ENCODE results near the gene ZBTB16. TPM values are rescaled to one million over a fixed set of nuclear protein-coding genes. Genes with fewer than 3 reads are reported as not detected.

ZBTB16 gene
- polyA plus RNA-seq, 1 donor = 0.93 TPM

DNA sequence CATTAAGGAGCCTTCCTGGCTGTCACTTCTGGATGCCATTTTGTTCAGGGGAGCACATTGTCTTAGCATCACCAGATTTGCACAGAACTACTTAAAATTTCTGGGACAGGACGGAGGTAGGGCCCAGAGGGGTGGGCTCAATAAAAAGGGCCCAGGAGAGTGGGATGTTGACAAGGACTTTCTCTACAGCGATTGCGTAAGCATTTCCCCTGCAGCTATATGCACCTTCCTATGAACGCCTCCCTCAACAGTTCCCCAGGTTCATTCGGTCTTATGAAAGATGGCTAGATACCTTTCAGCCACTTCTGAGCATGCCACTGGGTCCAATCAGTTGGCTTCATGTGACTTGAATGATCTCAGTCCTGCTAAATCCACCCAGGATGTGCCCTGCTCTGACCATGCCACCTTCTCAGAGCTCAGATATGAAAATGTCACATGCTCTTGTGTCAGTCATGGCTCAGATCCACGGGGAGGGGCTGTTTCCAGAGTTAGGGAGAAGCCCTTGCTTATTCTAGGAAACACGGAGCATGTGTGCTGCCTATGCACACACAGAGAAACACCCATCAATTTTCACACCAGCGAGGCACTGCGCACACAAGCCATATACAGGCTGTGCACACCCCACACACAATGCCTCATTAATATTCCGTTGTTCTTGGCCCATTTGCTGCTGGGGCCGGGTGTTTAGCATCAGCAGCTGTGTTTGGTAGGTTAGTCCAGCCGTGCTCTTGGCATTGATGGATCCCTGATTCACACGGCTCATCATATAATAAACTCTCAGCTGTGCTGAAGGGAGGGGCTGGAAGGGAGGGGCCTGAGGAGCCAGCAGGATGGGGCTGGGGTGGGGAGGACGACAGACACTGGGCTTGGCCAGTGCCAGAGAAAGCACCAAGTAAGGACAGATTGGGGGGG lies 184.2 kb downstream of the ZBTB16 start:
- DNase-seq = no peak

DNA sequence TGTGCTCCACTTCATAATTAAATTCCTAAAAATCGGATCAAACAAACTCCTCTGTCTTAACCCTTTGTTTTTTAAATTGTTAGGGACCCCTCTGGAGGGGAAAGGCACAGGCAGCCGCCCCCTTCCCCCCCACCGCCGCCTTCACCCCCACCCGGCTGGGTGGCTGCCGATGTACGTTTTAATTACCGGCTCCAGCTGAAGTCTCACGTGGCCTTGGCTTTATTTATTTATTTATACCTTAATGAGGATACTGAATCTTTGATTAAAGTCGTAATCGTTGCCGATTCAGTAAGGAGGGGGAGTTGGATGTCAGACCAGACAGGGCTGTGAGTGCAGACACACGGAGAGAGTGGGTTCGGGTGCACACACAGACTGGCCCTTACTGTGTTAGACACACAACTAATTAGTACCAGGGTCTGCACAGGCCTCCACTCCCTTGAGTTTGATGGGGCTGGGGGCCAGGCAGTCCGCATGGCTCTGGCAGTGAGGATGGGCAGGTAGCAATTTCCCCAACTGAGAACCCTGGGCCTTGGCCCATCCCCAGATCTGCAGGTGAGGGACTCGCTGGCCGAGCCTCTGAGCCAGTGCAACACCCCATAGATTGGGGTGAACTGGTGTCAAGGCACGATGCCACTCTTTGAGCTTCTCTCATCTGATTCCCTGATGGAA lies 185.3 kb downstream of the ZBTB16 start:
- DNase-seq = no peak

DNA sequence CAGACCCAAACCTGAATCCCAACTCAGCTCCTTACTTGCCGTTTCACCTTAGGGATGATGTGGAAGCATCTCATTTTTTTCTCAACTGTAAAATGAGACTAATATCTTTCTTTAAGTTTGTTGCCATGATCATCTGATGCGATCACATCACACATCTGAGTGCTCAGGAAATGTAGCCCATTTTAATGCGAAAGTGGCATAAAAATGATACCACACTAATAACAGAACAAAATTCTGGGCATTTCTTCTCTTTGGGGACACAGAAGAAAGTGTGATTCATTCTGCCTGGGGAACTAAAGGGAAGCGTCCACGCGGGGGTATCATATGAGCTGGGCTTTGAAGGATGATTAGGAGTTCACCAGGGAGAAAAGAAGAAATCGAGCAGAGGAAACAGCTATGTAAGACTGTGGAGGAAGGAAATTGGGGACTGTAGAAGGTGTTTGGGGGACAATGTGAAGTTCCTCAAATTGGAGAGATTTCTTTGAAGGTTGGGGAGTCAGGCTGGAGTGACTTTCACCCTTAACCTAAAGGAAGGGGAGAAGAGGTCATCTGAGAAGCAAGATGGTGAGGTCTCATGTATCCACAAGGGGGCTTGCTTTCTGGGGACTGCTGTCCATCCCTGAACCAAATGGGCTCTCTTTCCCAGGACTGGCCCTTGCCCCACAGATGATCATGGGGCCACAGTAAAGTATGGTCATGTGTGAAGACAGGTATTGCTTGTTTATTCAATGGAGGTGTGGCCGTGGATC lies 187.0 kb downstream of the ZBTB16 start:
- DNase-seq = no peak

DNA sequence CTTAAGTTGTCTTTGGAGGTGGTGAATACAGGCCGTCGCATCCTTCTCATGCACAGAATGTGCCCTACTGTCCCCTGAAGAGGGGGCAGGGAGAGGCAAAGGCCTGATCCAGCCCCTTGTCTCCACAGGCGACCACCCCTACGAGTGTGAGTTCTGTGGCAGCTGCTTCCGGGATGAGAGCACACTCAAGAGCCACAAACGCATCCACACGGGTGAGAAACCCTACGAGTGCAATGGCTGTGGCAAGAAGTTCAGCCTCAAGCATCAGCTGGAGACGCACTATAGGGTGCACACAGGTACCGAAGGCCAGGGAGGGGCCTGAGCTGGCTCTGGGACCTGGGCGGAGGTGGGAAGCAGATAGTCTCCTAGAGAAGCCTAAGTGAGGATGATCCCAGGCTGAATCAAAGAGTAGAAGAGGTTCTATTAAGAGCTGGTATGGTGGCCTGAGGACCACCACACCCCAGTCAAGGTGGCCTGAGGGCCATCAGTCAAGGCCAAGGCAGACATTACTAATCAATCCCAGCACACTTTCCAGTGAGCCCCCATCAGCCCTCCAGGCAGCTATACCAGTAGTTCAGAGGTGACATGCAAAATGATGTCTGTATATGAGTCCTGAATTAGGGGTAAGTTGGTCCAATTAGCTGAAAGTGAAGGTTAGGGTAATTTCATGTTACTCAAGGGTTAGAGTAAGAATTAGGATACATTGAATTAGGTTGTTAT lies 187.7 kb downstream of the ZBTB16 start:
- no peak for DNase-seq

DNA sequence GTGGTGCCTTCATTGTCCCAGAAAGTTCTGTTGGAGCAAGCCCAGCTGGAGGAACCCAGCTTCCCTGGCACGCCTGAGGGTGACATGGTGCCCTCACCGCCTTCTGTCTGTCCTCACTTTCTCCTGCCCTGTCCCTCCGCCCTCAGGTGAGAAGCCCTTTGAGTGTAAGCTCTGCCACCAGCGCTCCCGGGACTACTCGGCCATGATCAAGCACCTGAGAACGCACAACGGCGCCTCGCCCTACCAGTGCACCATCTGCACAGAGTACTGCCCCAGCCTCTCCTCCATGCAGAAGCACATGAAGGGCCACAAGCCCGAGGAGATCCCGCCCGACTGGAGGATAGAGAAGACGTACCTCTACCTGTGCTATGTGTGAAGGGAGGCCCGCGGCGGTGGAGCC lies 190.7 kb downstream of the ZBTB16 start:
- no peak for DNase-seq

DNA sequence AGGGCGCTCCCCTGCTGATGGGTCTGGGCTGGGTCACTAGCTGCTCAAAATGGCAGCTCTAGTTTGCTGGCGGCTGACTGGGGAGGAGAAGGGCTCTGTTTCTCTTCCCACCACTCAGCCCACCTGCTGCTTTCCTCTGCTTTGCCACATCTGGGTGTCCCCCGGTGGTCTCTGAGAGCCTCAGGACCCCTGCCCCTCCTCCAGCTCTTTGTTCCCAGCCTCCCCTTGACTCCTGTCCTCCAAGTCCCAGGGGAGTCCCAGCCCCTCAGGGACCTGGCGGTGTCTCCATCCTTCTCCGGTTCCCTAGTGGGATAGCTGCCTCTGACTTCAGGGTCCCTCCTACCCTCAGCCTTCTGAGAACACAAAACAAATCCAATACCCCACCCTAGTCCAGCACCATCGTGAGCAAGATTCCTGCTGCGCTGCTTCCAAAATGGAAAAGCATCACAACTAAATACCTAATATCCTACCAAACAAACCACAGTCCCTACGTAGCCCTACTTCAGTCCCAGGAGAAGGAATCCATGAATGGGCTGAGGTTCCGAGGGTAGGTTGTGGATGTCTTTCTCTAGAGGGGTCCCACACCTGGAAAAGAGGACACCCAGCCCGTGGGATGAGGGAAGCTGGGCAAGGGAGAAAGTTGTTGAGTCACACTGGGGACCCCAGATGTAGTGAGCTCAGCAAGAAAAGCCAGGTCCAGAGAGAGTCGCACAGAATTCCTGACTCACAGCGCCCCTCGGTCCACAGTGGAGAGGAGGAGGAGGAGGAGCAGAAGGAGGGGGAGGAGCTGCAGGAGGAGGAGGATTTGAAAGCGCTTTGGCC lies 191.7 kb downstream of the ZBTB16 start:
- no peak for DNase-seq

DNA sequence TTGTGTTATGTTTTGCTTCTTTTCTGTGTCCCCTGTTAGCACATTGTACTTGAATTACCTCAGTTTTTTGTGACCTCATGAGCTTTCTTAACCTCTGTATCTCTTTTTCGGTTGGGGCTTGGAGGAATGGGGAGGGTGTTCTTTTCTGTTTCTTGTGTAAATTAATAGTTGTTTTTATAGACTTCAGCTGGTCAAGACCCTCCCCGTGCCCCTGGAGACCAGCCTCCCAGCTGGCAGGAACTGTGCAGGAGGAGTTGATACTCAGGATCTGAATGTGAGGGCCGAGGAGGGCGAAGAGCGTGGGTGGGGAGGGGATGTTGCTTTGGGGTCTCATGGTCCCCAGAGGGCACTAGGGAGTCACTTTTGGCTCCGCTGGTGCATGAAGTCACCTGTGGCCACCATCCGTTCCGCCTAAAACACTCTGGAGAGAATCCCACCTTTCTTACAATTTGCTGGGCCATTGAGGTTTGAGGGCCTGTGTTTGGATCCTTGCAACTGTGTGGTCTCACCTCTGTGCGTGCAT lies 192.4 kb downstream of the ZBTB16 start:
- peak; percentile 65 for DNase-seq

DNA sequence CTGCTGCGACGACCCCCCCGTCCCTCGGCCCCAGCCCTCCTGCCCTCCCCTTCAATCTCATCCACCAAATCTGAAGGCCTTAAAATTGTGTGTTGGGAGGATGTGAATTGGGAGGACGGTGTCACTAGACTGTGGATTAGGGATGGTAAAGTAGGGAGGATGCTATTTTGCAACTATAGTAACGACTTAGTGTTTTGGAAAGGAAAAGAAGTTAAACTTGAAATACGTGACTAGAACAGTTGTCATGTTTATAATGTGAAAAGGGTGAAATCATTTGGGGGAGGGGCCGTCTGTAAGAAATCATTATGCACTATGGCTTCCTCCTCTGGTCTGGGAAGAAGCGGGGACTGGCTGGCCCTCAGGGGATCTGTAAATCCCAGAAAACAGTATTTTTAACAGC lies 193.3 kb downstream of the ZBTB16 start:
- DNase-seq = no peak

DNA sequence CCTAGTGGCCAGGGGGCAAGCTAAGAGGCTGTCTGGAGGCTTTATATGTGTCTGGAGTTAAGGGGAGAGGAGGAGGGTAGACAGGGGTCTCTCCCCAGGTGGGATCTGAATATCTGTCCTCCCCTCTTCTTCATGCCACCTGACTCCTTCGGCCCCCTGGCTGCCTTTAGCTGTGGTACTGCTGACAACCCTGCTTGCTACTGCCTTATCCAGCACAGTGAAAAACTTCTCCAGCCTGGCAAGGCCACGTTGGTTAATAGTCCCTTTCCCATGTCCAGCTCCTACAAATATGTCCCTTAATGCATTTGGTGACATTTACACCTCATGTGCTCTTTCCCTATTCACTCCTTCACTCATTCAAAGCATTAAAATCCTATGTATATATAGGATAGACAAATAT lies 194.3 kb downstream of the ZBTB16 start:
- DNase-seq = no peak

DNA sequence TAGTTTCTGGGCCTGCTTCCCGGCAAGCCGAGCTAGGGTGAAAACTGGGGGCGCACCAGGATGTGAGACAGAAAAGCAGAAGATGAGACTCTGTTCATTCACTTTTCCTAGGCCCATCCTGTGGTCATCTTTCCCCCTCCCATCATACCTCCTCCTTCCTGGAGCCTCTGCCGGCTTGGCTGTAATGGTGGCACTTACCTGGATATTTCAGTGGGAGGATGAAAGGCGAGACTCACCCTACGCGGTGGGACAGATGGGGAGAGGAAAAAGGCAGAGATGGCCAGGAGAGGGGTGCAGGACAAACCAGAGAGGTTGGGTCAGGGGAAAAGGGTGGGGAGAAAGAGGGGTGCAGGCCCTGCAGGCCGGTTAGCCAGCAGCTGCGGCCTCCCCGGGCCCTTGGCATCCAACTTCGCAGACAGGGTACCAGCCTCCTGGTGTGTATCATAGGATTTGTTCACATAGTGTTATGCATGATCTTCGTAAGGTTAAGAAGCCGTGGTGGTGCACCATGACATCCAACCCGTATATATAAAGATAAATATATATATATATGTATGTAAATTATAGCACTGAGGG lies 195.1 kb downstream of the ZBTB16 start:
- no peak for DNase-seq

DNA sequence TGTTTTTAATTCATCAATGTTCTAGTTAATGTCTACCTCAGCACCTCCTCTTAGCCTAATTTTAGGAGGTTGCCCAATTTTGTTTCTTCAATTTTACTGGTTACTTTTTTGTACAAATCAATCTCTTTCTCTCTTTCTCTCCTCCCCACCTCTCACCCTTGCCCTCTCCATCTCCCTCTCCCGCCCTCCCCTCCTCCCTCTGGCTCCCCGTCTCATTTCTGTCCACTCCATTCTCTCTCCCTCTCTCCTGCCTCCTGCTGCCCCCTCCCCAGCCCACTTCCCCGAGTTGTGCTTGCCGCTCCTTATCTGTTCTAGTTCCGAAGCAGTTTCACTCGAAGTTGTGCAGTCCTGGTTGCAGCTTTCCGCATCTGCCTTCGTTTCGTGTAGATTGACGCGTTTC lies 195.8 kb downstream of the ZBTB16 start:
- no peak for DNase-seq

DNA sequence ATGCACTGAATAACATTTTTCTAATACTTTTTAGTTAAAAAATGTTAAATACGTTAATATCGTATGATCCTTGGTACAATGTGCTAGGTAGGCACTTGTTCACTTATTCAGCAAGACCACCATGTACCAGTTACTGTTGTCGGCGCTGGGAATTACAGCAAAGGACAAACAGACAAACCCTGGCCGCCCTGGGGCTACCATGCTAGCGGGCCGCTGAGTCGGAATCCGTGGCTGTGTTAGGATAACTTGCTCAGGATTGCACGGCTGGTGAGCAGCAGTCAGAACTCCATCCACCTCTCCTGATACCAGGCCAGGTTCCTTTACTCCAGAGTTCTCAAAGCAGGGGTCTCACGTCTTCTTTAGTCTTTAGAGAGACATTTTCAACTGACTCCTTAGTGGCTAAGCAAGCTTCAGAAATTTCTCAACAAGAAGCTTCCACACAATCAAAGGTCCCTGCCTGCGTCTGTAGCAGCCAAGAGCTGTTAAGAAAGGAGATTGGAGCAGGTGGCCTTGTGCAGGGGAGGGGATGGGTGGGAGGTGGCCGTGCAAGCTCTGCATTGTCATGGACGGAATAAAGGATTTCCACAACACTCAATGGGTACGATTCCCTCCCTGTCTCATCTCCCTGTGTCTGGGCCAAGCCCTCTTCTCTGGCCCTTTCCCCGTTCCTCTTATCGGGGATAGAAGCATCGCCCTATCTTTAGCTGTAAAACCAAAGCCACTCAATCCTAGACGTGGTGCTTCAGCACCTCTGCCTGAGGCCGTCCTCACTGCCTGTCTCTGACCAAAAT lies 196.9 kb downstream of the ZBTB16 start:
- no peak for DNase-seq

DNA sequence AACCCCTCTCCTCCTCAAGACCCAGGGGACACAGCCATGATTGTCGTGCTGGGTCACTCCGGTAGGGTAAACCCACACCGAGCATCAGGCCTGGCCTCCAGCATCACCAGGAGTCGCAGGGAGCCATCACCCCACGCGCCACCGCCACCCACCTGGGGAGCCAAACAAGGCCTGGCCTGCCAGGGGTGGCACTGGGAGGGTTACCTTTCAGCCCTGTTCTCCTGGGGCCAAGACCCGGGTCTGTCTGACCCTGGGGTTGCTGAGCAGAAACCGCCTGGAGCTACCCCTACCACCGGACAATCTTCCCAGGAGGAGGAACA lies 197.4 kb downstream of the ZBTB16 start:
- no peak for DNase-seq

DNA sequence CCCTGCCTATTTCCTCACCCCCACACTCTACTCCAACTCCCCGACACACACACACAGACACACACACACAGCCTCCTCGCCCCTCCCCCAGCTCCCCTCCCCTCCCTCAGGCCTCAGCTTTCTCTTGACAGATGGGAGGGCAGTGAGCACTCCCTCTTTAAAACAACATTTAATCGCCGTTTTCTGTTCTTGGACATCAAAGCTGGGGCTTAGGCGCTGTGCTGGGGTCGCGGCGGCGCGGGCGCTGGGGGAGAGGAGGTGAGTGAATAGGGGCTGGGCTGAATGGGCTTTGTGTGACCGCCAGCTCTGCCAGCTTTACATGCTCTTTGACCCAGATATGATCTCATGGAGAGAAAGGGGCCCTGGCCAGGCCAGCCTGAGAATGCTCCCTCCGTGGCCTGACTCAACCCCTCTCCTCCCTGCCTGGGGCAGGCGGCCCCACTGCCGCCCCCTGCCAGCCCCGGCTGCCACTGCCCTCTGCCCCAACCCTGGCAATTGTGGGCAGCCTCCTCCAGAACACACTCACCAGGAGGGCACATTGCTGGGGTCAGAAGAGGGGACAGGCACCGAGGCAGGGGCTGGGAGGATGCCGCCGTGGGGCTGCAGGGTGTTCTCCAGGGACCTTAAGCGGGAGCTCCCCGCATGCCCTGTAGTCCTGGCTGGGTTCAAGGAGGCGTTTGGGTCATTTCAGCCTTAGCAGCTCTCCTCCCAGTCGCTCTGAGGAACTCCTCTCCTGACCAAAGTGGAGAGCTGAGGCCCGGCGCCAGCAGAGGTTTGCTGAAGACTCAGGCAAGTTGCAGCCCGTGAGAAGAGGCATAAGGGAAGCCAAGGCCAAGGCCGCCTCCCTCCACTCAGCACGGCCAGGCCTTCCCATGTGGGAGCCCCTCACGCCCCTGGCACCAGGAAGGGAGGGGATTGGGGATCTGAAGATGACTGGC lies 198.4 kb downstream of the ZBTB16 start:
- DNase-seq = peak; percentile 50

DNA sequence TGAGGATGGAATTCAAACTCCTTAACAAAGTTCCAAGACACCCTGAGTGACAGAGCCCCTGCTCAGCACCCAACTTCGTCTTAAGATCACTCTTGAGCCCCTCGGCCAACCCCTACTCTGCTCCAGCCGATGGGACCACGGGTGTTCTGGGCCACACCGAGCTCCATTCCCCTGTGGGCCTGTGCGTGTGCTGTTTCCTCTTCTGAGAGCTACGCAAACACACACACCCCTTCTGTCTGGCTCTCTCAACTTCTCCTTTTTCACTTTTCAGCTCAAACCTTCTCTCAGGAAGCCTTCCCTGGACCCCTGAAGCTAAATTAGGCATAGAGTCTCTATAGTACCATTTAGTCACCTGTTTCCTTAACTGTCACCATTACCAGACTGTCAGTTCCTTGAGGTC lies 199.2 kb downstream of the ZBTB16 start:
- no peak for DNase-seq

DNA sequence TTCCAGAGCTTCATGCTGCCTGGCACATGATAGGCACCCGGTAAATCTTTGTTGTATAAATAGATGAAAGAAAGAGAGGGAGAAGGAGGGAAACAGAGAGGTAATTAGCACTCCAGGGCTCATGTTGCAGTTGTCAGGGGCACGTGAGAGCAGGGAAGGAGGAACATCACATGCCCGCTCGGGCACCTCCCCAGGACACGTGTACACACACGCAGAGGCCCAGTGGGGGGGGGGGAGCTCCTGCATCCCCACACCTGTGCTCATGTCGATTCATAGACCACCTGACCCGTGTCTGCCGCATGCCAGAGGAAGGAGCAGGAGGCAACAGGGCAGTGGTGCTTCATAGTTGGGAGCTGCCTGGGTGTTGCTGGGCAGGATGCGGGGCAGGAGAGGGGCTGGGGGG lies 199.6 kb downstream of the ZBTB16 start:
- no peak for DNase-seq

DNA sequence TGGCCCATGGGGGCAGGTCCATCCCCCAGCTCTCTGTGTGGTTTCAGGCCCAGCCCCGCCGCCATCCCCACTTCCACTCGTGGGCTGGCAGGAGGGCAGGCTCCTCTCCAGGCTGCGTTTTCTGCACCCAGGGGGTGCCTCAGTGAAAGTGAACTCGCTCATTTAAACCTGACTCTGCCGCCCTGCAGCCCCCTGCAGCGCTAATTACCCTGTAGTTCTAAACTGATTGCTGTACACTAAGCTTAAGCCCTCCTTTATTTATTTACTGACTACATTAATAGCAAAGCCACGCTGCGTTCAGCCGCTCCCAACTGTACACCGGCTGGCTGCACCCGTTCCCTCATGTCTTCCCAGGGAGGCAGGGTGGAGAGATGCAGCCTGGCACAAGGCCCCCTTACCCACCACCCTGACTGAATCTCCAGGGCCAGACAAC lies 200.1 kb downstream of the ZBTB16 start:
- DNase-seq = no peak

DNA sequence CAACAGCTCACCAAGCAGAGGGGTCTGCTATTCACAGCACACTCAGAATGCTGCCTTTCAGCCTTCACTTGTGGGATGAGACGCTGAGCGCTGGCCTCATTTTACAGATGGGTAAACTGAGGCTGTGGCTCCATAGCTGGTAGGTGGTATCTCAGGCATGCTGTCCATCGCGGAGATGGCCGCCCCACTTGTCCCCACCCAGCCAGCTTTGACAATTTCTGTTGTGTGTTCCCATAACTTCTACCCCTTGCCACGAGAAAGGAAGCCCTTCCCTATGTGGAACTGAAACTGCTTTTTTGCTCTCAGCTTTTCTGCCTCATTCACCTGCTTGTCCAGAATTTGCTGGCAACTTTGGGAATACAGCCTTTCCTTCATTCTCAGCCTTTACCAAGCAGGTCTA lies 200.6 kb downstream of the ZBTB16 start:
- DNase-seq = no peak

DNA sequence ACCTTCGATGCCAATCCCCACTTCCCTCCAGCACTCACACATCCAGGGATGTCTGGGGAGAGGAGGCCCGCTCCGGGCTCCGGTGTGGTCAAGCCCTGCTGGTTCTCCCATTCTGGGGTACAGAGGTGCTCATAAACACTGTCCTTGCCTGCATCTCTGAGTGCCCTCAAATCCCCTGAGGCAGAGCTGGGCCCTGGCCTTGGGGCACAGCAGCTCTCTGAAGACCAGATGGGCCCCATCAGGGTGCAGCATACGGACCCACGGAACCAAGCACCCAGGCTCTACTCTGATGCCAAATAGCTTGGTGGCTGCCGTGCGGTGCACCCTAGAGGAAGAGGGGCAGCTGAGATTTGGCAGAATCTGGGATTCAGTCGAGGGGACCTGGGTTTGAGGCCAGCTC lies 201.0 kb downstream of the ZBTB16 start:
- DNase-seq = no peak
